MCF 10A (cell line): Measurements from ENCODE around the gene ASB13. TPM values are rescaled to one million over a fixed set of nuclear protein-coding genes. Genes with fewer than 3 reads are reported as not detected.

Source experiments
- BruUV-seq: library from RNA; stranded (reverse); fragments of 400-500 nt; replicated peaks from 2 replicates; lab custom pipeline; 2021; lab: Mats Ljungman, UMichigan
- CTCF ChIA-PET: fragments of 300-600 bp; sonication (Branson Sonifier 250); formaldehyde crosslinking; extraction: SDS; loops from one replicate; lab custom pipeline; 2021; ENCODE audit warnings: antibody characterized with exemption, inconsistent platforms; lab: Yijun Ruan, JAX
- POLR2A ChIA-PET: fragments of 300-600, 350-650 bp; sonication (Branson Sonifier 250); formaldehyde crosslinking; extraction: SDS; loops from one replicate; lab custom pipeline; 2020; ENCODE audit warnings: antibody characterized with exemption, inconsistent platforms; lab: Yijun Ruan, JAX
- DNase-seq: peaks from one replicate; pipeline ENCODE4 v3.0.0-alpha.2; 2018; ENCODE audit not compliant: unreplicated experiment
- H3K27ac Mint-ChIP-seq: one replicate; pipeline ENCODE4 v1.8.0; 2022; ENCODE audit warnings: mild to moderate bottlenecking, low read depth, mixed read lengths; ENCODE audit not compliant: unreplicated experiment
- H3K27me3 Mint-ChIP-seq: one replicate; pipeline ENCODE4 v1.8.0; 2022; ENCODE audit warnings: mixed read lengths; ENCODE audit not compliant: insufficient read depth, unreplicated experiment
- H3K36me3 Mint-ChIP-seq: one replicate; pipeline ENCODE4 v1.8.0; 2022; ENCODE audit warnings: mild to moderate bottlenecking, moderate library complexity, mixed read lengths; ENCODE audit not compliant: insufficient read depth, unreplicated experiment
- H3K4me1 Mint-ChIP-seq: one replicate; pipeline ENCODE4 v1.8.0; 2022; ENCODE audit warnings: mixed read lengths; ENCODE audit not compliant: insufficient read depth, unreplicated experiment
- H3K4me3 Mint-ChIP-seq: one replicate; pipeline ENCODE4 v1.8.0; 2022; ENCODE audit warnings: mild to moderate bottlenecking, moderate library complexity, mixed read lengths; ENCODE audit not compliant: unreplicated experiment
- H3K9me3 Mint-ChIP-seq: one replicate; pipeline ENCODE4 v1.8.0; 2022; ENCODE audit warnings: mixed read lengths; ENCODE audit not compliant: unreplicated experiment
- CTCF ChIP-seq: fragments of 200-600 bp; IDR thresholded peaks from one replicate; pipeline ENCODE4 v1.8.0; 2022; ENCODE audit warnings: antibody characterized with exemption, mild to moderate bottlenecking; ENCODE audit not compliant: unreplicated experiment
- intact Hi-C: fragments of 100-400 bp; cut with micrococcal nuclease; formaldehyde crosslinking; loops from 2 replicates; pipeline ENCODE4 v1.14.1; 2022
- total RNA-seq: library from RNA; stranded (reverse); gene quantifications from 2 replicates; pipeline ENCODE4 v1.2.3, GENCODE V29; 2022

ASB13 gene
- total RNA-seq, 1 experiment from 2014 or later = 16.3 TPM

DNA sequence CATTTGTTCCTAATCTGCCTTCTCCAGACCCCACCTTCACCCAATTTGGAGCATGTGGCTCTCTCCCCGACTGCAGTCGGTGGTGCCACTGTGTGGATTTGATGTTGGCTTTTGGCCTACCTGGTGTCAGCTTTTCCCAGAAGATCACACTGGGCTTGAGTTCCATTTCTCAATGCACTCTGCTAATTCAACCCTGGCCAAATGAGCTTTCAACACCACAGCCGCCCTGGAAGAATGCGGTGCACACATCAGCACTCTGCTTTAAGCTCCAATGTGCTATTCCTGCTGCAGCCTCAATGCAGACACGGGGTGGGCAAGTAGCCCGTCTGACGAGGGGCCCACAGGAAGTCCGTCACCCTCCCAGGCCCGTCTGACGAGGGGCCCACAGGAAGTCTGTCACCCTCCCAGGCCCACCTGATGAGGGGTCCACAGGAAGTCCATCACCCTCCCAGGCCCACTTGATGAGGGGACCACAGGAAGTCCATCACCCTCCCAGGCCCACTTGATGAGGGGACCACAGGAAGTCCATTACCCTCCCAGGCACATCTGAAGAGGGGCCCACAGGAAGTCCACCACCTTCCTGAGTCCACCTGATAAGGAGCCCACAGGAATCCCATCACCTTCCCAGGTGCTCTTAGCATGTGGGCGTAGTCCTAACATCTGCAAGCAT is 64.4 kb downstream of the ASB13 start:
- no peak overlapping the region for H3K27ac Mint-ChIP-seq
- no TSS peak for BruUV-seq
- H3K9me3 Mint-ChIP-seq = no peaks in the 10 kb centered on the region
- peaks cover under 1% of the 10 kb centered on the region for H3K4me1 Mint-ChIP-seq
- POLR2A ChIA-PET = interaction anchor here (1.8 kb wide), 1 partner anchor 16 kb away, joined by 6 read pairs; no protein-coding TSS in a partner anchor
- H3K36me3 Mint-ChIP-seq = no peaks in the 10 kb centered on the region
- DNase-seq = no peak
- CTCF ChIA-PET = interaction anchor here (0.6 to 1.0 kb wide), 2 partner anchors 21 to 27 kb away, joined by 3 to 5 read pairs; no protein-coding TSS in a partner anchor
- no peaks in the 10 kb centered on the region for H3K27me3 Mint-ChIP-seq
- intact Hi-C loops = no loop called here
- no peak for TF ChIP-seq CTCF
- no peak overlapping the region for H3K4me3 Mint-ChIP-seq

GRCh38 chr10:5600908-5601307 is 65.5 kb downstream of the ASB13 start:
- ChIA-PET CTCF (no interaction called here), POLR2A (interaction anchor here (1.8 kb wide), 1 partner anchor 15 kb away, joined by 6 read pairs; no protein-coding TSS in a partner anchor)
- H3K4me1 Mint-ChIP-seq = peaks cover 11% of the 10 kb centered on the region
- no peak overlapping the region for H3K4me3 Mint-ChIP-seq
- H3K36me3 Mint-ChIP-seq = no peaks in the 10 kb centered on the region
- H3K27me3 Mint-ChIP-seq = no peaks in the 10 kb centered on the region
- BruUV-seq = no TSS peak
- H3K9me3 Mint-ChIP-seq = no peaks in the 10 kb centered on the region
- H3K27ac Mint-ChIP-seq = no peak overlapping the region
- intact Hi-C loops = no loop called here
- no peak for TF ChIP-seq CTCF
- no peak for DNase-seq

DNA sequence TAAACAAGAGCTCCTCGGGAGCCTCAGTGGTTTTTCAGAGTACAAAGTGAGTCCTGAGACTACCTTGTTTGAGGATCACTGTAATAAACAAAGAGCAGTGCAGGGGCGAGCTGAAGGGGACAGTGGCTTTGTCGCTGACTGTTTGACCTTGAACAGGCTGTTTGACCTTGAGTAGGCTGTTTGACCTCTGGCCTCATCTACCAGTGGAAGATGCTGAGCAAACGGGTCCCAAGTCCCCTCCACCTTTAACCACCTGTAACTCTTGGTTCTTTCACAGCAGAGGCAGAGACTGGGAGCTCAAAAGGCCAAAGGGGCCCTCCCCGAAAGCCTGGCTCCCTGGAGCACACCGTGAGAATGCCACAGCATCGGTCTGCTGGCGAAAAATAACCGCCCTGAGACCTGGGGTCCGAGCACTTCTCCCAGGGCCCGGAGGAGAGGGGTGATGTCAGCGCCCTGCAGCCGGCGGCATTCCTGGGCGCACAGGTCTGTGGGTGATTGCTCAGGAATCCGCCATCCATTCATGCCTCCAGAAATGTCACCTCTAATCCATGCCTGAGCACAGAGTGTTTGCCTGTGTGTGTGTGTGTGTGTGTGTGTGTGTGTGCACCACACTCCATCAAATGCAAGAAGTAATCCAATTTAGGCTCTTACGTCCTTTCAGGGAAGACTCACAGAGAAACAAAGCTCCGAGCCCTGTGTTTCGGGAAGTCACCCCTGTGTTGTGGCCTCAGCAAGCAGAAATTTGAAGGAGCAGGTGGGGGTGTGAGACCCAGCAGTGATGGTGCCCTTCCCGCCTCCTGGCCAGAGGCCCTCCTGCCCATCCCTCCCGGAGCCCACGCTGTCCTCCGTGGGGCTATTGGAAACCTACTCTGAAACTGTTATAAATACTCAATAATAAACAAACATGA is 66.5 kb downstream of the ASB13 start:
- intact Hi-C loops = no loop called here
- no peaks in the 10 kb centered on the region for H3K9me3 Mint-ChIP-seq
- H3K36me3 Mint-ChIP-seq = no peaks in the 10 kb centered on the region
- H3K4me3 Mint-ChIP-seq = no peak overlapping the region
- H3K27me3 Mint-ChIP-seq = no peaks in the 10 kb centered on the region
- BruUV-seq = no TSS peak
- DNase-seq = no peak
- CTCF ChIA-PET = no interaction called here
- peaks cover 21% of the 10 kb centered on the region for H3K4me1 Mint-ChIP-seq
- TF ChIP-seq CTCF = no peak
- no peak overlapping the region for H3K27ac Mint-ChIP-seq
- POLR2A ChIA-PET = interaction anchor here (1.2 to 7.2 kb wide), 4 partner anchors 10 to 15 kb away, joined by 5 to 55 read pairs (median 6); no protein-coding TSS in a partner anchor

DNA sequence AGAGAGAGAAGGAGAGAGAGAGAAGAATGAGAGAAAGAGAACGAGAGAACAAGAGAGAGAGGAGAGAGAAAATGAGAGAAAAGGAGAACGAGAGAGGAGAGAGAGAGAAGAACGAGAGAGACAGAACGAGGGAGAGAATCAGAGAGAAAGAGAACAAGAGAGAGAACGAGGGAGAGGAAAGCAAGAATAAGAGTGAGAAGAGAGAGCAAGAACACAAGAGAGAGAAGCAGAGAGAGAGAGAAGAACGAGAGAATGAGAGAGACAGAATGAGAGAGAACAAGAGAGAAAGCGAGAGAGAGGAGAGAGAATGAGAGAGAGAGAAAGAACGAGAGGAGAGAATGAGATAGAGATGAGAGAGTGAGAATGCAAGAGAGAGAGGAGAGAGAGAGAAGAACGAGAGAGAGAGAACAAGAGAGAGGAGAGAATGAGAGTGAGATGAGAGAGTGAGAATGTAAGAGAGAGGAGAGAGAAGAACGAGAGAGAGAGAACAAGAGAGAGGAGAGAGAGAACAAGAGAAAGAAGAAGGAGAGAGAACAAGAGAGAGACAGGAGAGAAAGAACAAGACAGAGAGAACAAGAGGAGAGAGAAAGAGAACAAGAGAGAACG is 68.2 kb downstream of the ASB13 start:
- DNase-seq = no peak
- intact Hi-C loops = no loop called here
- CTCF ChIA-PET = interaction anchor here (0.6 kb wide), 1 partner anchor 659 kb away, joined by 3 read pairs; no protein-coding TSS in a partner anchor
- POLR2A ChIA-PET = interaction anchor here (1.1 to 7.2 kb wide), 2 partner anchors 13 to 64 kb away, joined by 3 to 55 read pairs; no protein-coding TSS in a partner anchor
- Mint-ChIP-seq H3K36me3 (no peaks in the 10 kb centered on the region), H3K9me3 (no peaks in the 10 kb centered on the region), H3K27ac (no peak overlapping the region), H3K4me3 (no peak overlapping the region), H3K4me1 (peaks cover 25% of the 10 kb centered on the region), H3K27me3 (no peaks in the 10 kb centered on the region)
- BruUV-seq = no TSS peak
- TF ChIP-seq CTCF = no peak
